Measurements from ENCODE around the gene HOXB5. TPM values are rescaled to one million over a fixed set of nuclear protein-coding genes. Genes with fewer than 3 reads are reported as not detected.
A peak's percentile ranks its signal among the peaks of the same experiment; 100 is the strongest.

The HOXB5 gene
- polyA plus RNA-seq, 3 donors from 2014 or later, result not detected

DNA sequence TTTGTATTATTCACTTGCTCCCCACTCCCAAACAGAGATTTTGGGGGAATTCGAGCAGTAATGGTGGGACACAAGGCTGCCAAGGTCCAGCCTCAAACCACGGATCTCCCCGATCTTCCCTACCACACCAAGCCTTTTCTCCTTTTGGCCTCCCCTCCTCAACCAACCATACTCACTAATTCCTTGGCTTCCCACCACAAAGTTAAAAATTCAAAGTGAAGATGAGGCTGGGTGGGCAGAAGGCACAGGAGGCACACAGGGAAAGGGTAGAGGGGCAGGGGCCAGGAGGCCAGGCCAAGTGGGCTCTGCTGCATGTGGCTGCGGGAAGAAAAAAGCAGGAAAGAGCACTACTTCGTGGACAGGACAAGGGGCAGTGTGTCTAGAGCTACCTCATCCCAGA, 30.6 kb downstream of the HOXB5 start:
- peaks cover 0 to 17% (median 13%) of the 10 kb centered on the region in 3 donors for H3K36me3 Mint-ChIP-seq
- no peak overlapping the region for H3K27ac Mint-ChIP-seq
- peaks cover 2 to 6% (median 4%) of the 10 kb centered on the region in 3 donors for H3K27me3 Mint-ChIP-seq (ENCODE audit: low read depth in 3 of 3)
- H3K4me3 Mint-ChIP-seq, result no peak overlapping the region
- H3K4me1 Mint-ChIP-seq, result peaks cover 22 to 23% of the 10 kb centered on the region in 2 donors
- DNase-seq, result no peak
- H3K9me3 Mint-ChIP-seq, result no peaks in the 10 kb centered on the region

DNA sequence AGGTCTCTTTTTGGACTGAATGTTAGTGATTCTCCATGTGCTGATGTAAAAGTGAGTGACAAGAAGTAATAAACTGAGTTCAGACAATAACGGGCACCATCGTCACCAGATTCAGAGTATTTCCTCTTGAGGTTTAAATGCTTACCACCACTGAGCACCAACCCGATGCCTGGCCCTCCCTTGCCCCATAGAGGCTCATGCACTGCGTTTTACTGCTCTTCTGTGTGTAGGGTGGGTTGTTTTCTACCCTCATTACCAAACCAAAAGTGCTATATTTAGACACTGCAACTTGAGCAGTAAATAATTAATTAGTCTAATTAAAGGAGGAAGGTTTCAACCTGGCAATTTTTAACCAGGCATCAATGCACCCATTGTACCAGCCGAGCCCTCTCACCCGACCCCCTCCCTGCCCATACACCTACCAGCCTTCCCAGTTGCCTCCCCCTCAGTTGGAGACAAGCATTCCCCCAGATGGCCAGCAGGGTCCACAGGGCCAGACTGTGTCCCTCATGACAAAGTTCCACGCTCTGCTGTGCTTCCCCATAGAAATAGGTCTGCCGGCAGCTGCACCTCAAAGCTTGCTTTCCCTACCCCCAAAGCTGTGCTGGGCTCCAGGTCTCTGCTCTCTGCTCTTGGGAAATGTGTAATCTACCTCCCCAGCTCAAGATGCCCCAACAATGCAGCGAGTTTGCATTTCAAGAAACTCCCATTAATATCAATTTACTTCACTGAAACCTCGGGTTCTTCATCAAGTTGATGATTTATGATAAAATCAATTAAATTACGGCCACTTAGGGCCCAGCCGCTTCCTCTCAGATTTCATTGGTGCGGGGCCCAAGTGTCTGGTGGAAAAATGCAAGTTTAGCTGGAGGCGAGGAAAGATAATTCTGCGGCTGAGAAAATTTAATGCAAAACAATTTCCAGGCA, 31.4 kb downstream of the HOXB5 start:
- Mint-ChIP-seq H3K36me3 (peaks cover 0 to 17% (median 16%) of the 10 kb centered on the region in 3 donors), H3K9me3 (no peaks in the 10 kb centered on the region), H3K4me1 (peaks cover 22 to 23% of the 10 kb centered on the region in 2 donors), H3K4me3 (peak overlapping the region; percentile 13 to 73 (median 25)), H3K27me3 (ENCODE audit: low read depth in 3 of 3) (peaks cover 2 to 6% (median 4%) of the 10 kb centered on the region in 3 donors), H3K27ac (peak overlapping the region in 5 of 6 donors; percentile 50 to 85 (median 81))
- DNase-seq, result peak in 2 of 3 donors; percentile 31 to 43

DNA sequence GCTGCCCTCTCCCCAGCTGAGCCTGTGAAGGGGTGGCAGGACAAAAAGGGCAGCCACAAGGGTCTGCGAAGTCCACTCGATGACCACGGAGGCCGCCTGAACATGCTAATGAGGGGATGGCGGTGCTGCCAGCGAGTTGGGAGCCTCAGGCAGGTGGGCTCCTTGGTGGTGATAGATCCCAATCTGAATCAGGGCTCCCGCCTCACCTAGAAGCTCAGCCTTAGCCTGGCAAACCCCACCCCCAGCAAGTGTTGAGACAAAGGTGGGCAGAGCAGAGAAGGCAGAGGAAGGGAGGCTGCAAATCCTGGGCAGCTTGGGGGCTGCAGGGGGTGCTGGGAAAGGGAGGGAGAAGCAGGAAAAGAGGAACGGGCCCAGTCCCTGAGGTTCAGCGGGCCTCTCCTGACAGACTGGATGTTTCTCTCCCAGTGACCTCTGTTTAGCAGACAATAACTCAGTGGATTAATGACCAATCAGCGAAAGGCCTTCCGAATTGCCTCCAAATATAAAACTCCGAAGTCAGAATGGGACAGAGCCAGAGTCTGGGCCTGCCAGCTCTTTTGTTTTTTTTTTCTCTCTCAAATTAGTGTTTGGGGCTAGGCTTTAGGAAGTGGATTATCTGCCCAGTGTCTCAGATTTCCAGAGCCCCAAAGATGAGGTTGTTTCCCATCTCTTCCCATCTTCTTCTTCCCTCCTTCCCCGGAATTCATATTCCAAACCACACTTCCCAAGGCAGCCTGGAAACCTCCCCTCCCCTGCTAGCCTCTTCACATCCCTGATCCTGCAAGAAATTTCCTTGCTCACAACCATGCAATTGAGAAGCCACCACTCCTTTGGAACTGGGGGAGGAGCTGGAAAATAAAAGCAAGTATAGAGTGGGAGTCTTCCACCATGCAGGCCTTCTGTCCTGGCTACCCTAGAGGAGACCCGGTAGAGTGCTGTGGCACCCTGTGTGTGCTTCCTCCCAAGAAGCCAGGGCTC, 33.5 kb downstream of the HOXB5 start:
- Mint-ChIP-seq H3K27ac (no peak overlapping the region), H3K4me1 (peaks cover 30 to 37% of the 10 kb centered on the region in 2 donors), H3K4me3 (peak overlapping the region in 1 of 5 donors; percentile 12), H3K36me3 (peaks cover 4 to 20% (median 17%) of the 10 kb centered on the region in 3 donors), H3K9me3 (no peaks in the 10 kb centered on the region), H3K27me3 (ENCODE audit: low read depth in 3 of 3) (peaks cover 7 to 9% (median 7%) of the 10 kb centered on the region in 3 donors)
- DNase-seq, result no peak

- Mint-ChIP-seq H3K4me1 (peaks cover 29 to 40% of the 10 kb centered on the region in 2 donors), H3K27me3 (ENCODE audit: low read depth in 3 of 3) (peaks cover 10 to 13% (median 11%) of the 10 kb centered on the region in 3 donors), H3K36me3 (peaks cover 4 to 20% (median 12%) of the 10 kb centered on the region in 3 donors), H3K4me3 (no peak overlapping the region), H3K9me3 (no peaks in the 10 kb centered on the region), H3K27ac (no peak overlapping the region)
- DNase-seq, result no peak
These were observed 34.3 kb downstream of the HOXB5 start for GRCh38 chr17:48559122-48559839.

DNA sequence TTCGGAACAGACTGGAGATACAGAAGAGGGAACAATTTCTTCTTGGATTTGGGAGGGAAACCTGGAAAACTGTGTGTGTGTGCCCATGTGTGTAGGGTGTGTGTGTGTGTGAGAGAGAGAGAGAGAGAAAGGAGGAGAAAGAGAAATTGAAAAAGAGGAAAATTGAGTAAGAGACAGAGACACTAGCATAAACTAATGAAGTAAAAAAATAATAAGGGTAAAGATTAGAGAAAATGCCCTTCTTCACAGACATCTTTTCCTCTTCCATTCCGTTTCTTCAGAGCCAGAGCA, 34.8 kb downstream of the HOXB5 start:
- H3K9me3 Mint-ChIP-seq, result no peaks in the 10 kb centered on the region
- no peak overlapping the region for H3K4me3 Mint-ChIP-seq
- no peak overlapping the region for H3K27ac Mint-ChIP-seq
- peaks cover 11 to 17% (median 11%) of the 10 kb centered on the region in 3 donors for H3K27me3 Mint-ChIP-seq (ENCODE audit: low read depth in 3 of 3)
- DNase-seq, result no peak
- peaks cover 4 to 21% (median 12%) of the 10 kb centered on the region in 3 donors for H3K36me3 Mint-ChIP-seq
- peaks cover 28 to 45% of the 10 kb centered on the region in 2 donors for H3K4me1 Mint-ChIP-seq

- peaks cover 11 to 17% (median 11%) of the 10 kb centered on the region in 3 donors for H3K27me3 Mint-ChIP-seq (ENCODE audit: low read depth in 3 of 3)
- no peak for DNase-seq
These were observed 35.3 kb downstream of the HOXB5 start for GRCh38 chr17:48558057-48558830.

DNA sequence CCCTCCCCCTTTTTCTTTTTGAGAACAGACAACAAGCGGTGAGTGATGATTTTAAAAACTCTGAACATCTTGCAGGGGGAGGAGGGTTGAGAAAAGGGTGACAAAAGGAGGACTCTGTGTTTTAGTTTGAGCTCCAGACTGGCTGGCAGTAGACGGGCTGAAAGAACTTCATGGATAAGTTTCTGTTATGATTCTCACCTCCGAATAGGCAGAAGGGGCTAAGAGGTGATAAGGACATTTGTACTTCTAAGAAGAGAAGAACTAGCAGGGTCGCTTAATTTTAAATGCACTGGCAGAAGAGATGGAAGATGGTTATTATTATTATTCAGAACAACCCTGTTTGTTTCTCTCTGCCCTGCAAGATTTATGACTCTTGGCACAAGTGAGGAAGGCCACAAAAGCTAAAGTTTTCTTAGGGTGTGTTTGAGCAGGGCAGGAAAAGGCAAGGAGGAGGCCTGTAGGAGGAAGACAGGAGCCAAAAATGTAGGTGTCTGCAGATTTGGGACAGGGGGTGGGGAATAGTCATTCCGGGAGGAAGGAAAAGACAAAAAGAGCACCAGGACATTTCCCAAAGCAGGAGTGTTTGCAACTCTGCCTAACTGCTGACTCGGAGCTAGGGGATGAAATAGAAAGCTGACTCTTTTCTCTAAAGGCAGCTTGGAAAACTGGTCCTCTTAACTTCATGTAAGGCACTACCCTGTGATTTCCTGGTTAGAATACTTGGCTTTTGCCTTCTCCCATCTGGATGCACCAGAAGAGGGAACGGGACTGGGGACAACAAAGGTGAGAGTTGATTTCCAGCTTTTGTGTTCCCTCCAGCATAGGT, 36.8 kb downstream of the HOXB5 start:
- Mint-ChIP-seq H3K36me3 (peaks cover 4 to 22% (median 10%) of the 10 kb centered on the region in 3 donors), H3K4me3 (peak overlapping the region in 3 of 5 donors; percentile 3 to 33 (median 19)), H3K9me3 (no peaks in the 10 kb centered on the region), H3K4me1 (peaks cover 16 to 37% of the 10 kb centered on the region in 2 donors), H3K27me3 (ENCODE audit: low read depth in 3 of 3) (peaks cover 11 to 17% (median 11%) of the 10 kb centered on the region in 3 donors), H3K27ac (no peak overlapping the region)
- DNase-seq, result no peak

More at GRCh38 chr17:48558057-48558830, 35.3 kb downstream of the HOXB5 start:
- Mint-ChIP-seq H3K4me3 (no peak overlapping the region), H3K9me3 (no peaks in the 10 kb centered on the region), H3K27ac (peak overlapping the region in 1 of 6 donors; percentile 24), H3K4me1 (peaks cover 26 to 48% of the 10 kb centered on the region in 2 donors), H3K36me3 (peaks cover 4 to 24% (median 12%) of the 10 kb centered on the region in 3 donors)

DNA sequence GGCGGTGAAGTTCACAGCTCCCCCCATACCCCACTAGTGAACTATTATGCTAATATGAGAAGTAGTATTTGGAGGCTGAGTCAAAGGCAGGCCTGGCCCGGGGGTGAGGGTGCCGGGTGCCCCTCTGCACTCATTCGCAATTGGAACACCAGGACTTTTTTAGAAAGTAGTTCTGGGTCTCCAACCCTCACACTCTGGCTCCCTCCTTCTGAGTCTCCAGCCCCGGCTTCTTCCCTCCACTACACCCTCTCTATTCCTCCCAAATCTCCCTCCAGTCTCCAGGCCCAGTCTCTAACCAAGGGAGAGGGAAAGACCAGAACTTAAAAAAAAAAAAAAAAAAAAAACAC, 37.4 kb downstream of the HOXB5 start:
- peak overlapping the region in 4 of 5 donors; percentile 19 to 79 (median 56) for H3K4me3 Mint-ChIP-seq
- no peaks in the 10 kb centered on the region for H3K9me3 Mint-ChIP-seq
- peaks cover 11 to 17% (median 11%) of the 10 kb centered on the region in 3 donors for H3K27me3 Mint-ChIP-seq (ENCODE audit: low read depth in 3 of 3)
- H3K4me1 Mint-ChIP-seq, result peaks cover 11 to 31% of the 10 kb centered on the region in 2 donors
- DNase-seq, result no peak
- H3K27ac Mint-ChIP-seq, result peak overlapping the region in 2 of 6 donors; percentile 16 to 65
- peaks cover 4 to 22% (median 10%) of the 10 kb centered on the region in 3 donors for H3K36me3 Mint-ChIP-seq

DNA sequence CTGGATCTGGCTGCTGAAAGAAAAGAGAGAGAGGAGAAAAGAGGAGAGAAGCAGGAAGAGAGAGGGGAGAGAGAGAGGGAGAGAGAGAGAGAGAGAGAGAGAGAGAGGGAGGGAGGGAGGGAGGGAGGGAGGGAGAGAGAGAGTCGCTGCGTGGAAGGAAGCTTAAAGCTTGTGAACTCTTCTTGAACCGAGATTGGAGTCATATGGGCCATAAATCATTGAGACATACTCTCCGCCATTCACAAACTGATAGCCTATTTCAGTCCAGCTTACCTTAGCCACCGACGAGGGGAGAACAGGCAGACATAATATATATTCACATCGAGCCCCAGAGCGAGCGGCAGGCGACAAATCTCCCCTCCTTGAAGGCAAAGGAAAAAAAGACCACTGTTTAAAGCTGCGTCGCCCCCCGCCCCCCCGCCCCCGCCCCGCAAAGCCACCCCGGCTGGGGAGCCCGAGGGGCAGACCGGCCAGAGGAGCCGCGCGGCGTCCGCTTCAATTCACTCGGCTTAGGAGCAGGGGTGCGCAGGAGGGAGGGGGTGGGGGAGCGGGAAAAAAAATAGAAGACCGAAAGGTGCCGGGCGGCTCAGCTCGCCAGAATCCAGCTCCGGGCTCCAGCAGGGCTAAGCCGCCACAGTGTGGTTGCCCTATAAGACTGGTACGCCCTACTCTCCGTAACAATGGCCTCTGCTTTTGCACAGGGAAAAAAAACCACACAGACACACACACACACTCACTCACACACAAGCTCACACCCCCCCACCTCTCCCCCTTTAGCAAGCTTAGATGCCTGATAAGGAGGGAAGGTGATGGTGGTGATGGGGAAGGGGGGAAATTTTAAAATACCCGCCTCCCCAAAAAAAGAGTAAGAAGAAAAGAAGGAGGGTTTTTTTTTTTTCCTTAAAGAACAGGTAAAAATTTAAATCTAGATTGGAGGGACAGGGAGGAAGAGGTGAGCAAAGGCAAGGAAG, 38.0 kb downstream of the HOXB5 start:
- Mint-ChIP-seq H3K4me1 (peaks cover 8 to 27% of the 10 kb centered on the region in 2 donors), H3K9me3 (no peaks in the 10 kb centered on the region), H3K27me3 (ENCODE audit: low read depth in 3 of 3) (peaks cover 8 to 17% (median 11%) of the 10 kb centered on the region in 3 donors), H3K4me3 (peak overlapping the region; percentile 81 to 96 (median 93)), H3K27ac (peak overlapping the region in 5 of 6 donors; percentile 16 to 86 (median 84)), H3K36me3 (peaks cover 4 to 22% (median 10%) of the 10 kb centered on the region in 3 donors)
- peak in 2 of 3 donors; percentile 35 to 39 for DNase-seq

GRCh38 chr17:48554412-48555257, 38.9 kb downstream of the HOXB5 start:
- no peaks in the 10 kb centered on the region for H3K9me3 Mint-ChIP-seq
- peaks cover 4 to 22% (median 11%) of the 10 kb centered on the region in 3 donors for H3K36me3 Mint-ChIP-seq
- peak overlapping the region; percentile 81 to 96 (median 93) for H3K4me3 Mint-ChIP-seq
- H3K27ac Mint-ChIP-seq, result peak overlapping the region in 3 of 6 donors; percentile 16 to 86 (median 82)
- H3K27me3 Mint-ChIP-seq (ENCODE audit: low read depth in 3 of 3), result peaks cover 8 to 17% (median 11%) of the 10 kb centered on the region in 3 donors
- H3K4me1 Mint-ChIP-seq, result peaks cover 8 to 27% of the 10 kb centered on the region in 2 donors
- no peak for DNase-seq
